SK-N-SH (cell line): Measurements from ENCODE around the gene TMEM51. TPM values are rescaled to one million over a fixed set of nuclear protein-coding genes. Genes with fewer than 3 reads are reported as not detected.
A peak's percentile ranks its signal among the peaks of the same experiment; 100 is the strongest.

Experiments used
- CTCF ChIA-PET: fragments of 300-600, 350-600 bp; formaldehyde crosslinking; extraction: SDS; loops from one replicate; lab custom pipeline; 2021; lab: Yijun Ruan, JAX
- POLR2A ChIA-PET: fragments of 350-600 bp; sonication (Branson Sonifier 250); formaldehyde crosslinking; extraction: SDS; loops from one replicate; lab custom pipeline; 2020; ENCODE audit warnings: antibody characterized with exemption, inconsistent platforms; lab: Yijun Ruan, JAX
- DNase-seq: peaks from one replicate; pipeline ENCODE4 v3.0.0; 2012
- H2AFZ ChIP-seq: fragments of 200-600 bp; sonication (generic); 2 replicates; pipeline ENCODE4 v1.8.1; 2016; ENCODE audit warnings: antibody characterized with exemption, mild to moderate bottlenecking, low read depth
- H3F3A ChIP-seq: fragments of 200-600 bp; sonication (generic); replicated peaks from 2 replicates; pipeline ENCODE3; 2016; ENCODE audit warnings: antibody characterized with exemption, mild to moderate bottlenecking; ENCODE audit not compliant: insufficient read depth
- H3K27ac ChIP-seq, 2 experiments: fragments of 200-500 bp in 1 of 2; fragments of 200-600 bp in 1 of 2; sonication (Bioruptor generic) in 1 of 2; sonication (generic), shearing (Covaris generic) in 1 of 2; 2 replicates each; pipeline versions ENCODE4 v1.5.1 to v1.6.1; 2014 to 2016; ENCODE audit warnings: low read depth in 2 of 2, inconsistent platforms in 1 of 2, low read length in 1 of 2, mild to moderate bottlenecking in 1 of 2, mixed read lengths in 1 of 2
- H3K27me3 ChIP-seq: fragments of 200-600 bp; sonication (generic), shearing (Covaris generic); 2 replicates; pipeline ENCODE4 v1.6.1; 2016; ENCODE audit warnings: mixed run types; ENCODE audit not compliant: insufficient read depth
- H3K36me3 ChIP-seq, 2 experiments: fragments of 200-500 bp in 1 of 2; fragments of 200-600 bp in 1 of 2; sonication (Bioruptor generic) in 1 of 2; sonication (generic) in 1 of 2; replicated peaks in 1 of 2; 2 replicates each; pipeline versions ENCODE3 to v1.5.1; 2014 to 2016; ENCODE audit warnings: low read length in 1 of 2, mild to moderate bottlenecking in 1 of 2; ENCODE audit not compliant: insufficient read depth in 2 of 2, control insufficient read depth in 1 of 2
- H3K4me1 ChIP-seq, 2 experiments: fragments of 200-500 bp in 1 of 2; fragments of 200-600 bp in 1 of 2; sonication (Bioruptor generic) in 1 of 2; sonication (generic), shearing (Covaris generic) in 1 of 2; 2 replicates each; pipeline versions ENCODE4 v1.5.1 to v1.6.1; 2014 to 2016; ENCODE audit warnings: low read depth in 1 of 2, low read length in 1 of 2, mixed run types in 1 of 2; ENCODE audit not compliant: insufficient read depth in 2 of 2, control insufficient read depth in 1 of 2
- H3K4me2 ChIP-seq: fragments of 200-600 bp; sonication (generic), shearing (Covaris generic); 2 replicates; pipeline ENCODE4 v1.6.1; 2017; ENCODE audit warnings: mixed run types
- H3K4me3 ChIP-seq, 2 experiments: fragments of 200-500 bp in 1 of 2; fragments of 200-600 bp in 1 of 2; sonication (Bioruptor generic) in 1 of 2; sonication (generic), shearing (Covaris generic) in 1 of 2; 2 replicates each; pipeline versions ENCODE4 v1.5.1 to v1.8.1; 2014 to 2016; ENCODE audit warnings: low read depth in 2 of 2, inconsistent platforms in 1 of 2, low read length in 1 of 2, mild to moderate bottlenecking in 1 of 2, mixed read lengths in 1 of 2, moderate library complexity in 1 of 2
- H3K79me2 ChIP-seq: fragments of 200-600 bp; sonication (generic); 2 replicates; pipeline ENCODE4 v1.8.1; 2017; ENCODE audit warnings: mild to moderate bottlenecking; ENCODE audit not compliant: insufficient read depth
- H3K9ac ChIP-seq: fragments of 200-600 bp; sonication (generic); 2 replicates; pipeline ENCODE4 v1.6.1; 2017; ENCODE audit warnings: mixed run types
- H3K9me2 ChIP-seq: fragments of 200-600 bp; sonication (generic); 2 replicates; pipeline ENCODE4 v1.6.1; 2017; ENCODE audit warnings: mixed run types
- H3K9me3 ChIP-seq: fragments of 200-600 bp; sonication (generic); 2 replicates; pipeline ENCODE4 v1.6.1; 2017; ENCODE audit warnings: mixed run types, mild to moderate bottlenecking, moderate library complexity
- H4K20me1 ChIP-seq: fragments of 200-600 bp; sonication (generic); 2 replicates; pipeline ENCODE4 v1.6.1; 2017; ENCODE audit warnings: mild to moderate bottlenecking, mixed run types; ENCODE audit not compliant: insufficient read depth
- CTCF ChIP-seq: fragments of 200-600 bp; sonication (generic); IDR thresholded peaks from 2 replicates; pipeline ENCODE4 v1.6.1; 2017; ENCODE audit warnings: antibody characterized with exemption, mild to moderate bottlenecking, moderate library complexity
- EP300 ChIP-seq, 2 experiments: IDR thresholded peaks; 2 replicates each; pipeline versions ENCODE4 v1.4.0 to v1.6.1; 2012; ENCODE audit warnings: borderline replicate concordance in 1 of 2, low read depth in 1 of 2, low read length in 1 of 2
- FOXJ3 ChIP-seq: sonication (generic); formaldehyde crosslinking; IDR thresholded peaks from 2 replicates; pipeline ENCODE4 v1.5.1; 2020; ENCODE audit warnings: mild to moderate bottlenecking, missing genetic modification reagents
- JUND ChIP-seq: IDR thresholded peaks from 2 replicates; pipeline ENCODE4 v1.4.0; 2012
- MEF2A ChIP-seq: IDR thresholded peaks from 2 replicates; pipeline ENCODE4 v1.4.0; 2012; ENCODE audit warnings: low read depth, borderline replicate concordance
- MXI1 ChIP-seq: IDR thresholded peaks from 2 replicates; pipeline ENCODE4 v1.6.1; 2012; ENCODE audit warnings: mild to moderate bottlenecking, low read depth, low read length, improper control_type of control experiment
- PBX3 ChIP-seq: IDR thresholded peaks from 2 replicates; pipeline ENCODE4; 2012
- POLR2AphosphoS5 ChIP-seq: IDR thresholded peaks from 2 replicates; pipeline ENCODE4 v1.6.1; 2012; ENCODE audit warnings: low read depth, low read length
- RAD21 ChIP-seq: IDR thresholded peaks from 2 replicates; pipeline ENCODE4 v1.6.1; 2012; ENCODE audit warnings: mild to moderate bottlenecking, low read length
- RCOR1 ChIP-seq: fragments of 150-350 bp; IDR thresholded peaks from 2 replicates; pipeline ENCODE4 v1.6.1; 2017; ENCODE audit warnings: antibody characterized with exemption, low read length
- RFX5 ChIP-seq: IDR thresholded peaks from 2 replicates; pipeline ENCODE4 v1.6.1; 2012; ENCODE audit warnings: mild to moderate bottlenecking, improper control_type of control experiment, low read length
- RXRA ChIP-seq: IDR thresholded peaks from 2 replicates; pipeline ENCODE4 v1.4.0; 2012; ENCODE audit warnings: low read depth, mild to moderate bottlenecking, borderline replicate concordance
- SIN3A ChIP-seq: IDR thresholded peaks from 2 replicates; pipeline ENCODE4 v1.6.1; 2012; ENCODE audit warnings: low read depth, mild to moderate bottlenecking, low read length, moderate library complexity, borderline replicate concordance
- SMC3 ChIP-seq: IDR thresholded peaks from 2 replicates; pipeline ENCODE4 v1.6.1; 2012; ENCODE audit warnings: low read depth, low read length, improper control_type of control experiment
- TAF1 ChIP-seq: IDR thresholded peaks from 2 replicates; pipeline ENCODE4 v1.6.1; 2012; ENCODE audit warnings: low read depth, mild to moderate bottlenecking, low read length, moderate library complexity, borderline replicate concordance
- TEAD4 ChIP-seq: IDR thresholded peaks from 2 replicates; pipeline ENCODE4 v1.4.0; 2012; ENCODE audit warnings: mild to moderate bottlenecking, borderline replicate concordance; ENCODE audit not compliant: insufficient read depth
- YY1 ChIP-seq: IDR thresholded peaks from 2 replicates; pipeline ENCODE4 v1.4.0; 2012; ENCODE audit warnings: low read depth, mild to moderate bottlenecking
- WGBS: methylation state at CpG from one replicate; pipeline ENCODE4 v1.1.6; 2017; ENCODE audit warnings: low lambda C conversion rate; 5-methylcytosine and 5-hydroxymethylcytosine counted together
- polyA plus RNA-seq, 3 experiments: library from polyadenylated mRNA; depleted of rRNA; stranded (reverse); fragments of >200 nt; gene quantifications; 2 replicates each; pipeline ENCODE4 v1.2.3, GENCODE V29; 2012

TMEM51 gene
- polyA plus RNA-seq, 1 of the 3 experiments (the other 2 are of a cell fraction), result 25.6 TPM

GRCh38 chr1:15215116-15215515 lies 61.6 kb downstream of the TMEM51 start (continued):
- TF ChIP-seq PBX3, result no peak
- no peak for TF ChIP-seq TEAD4
- TF ChIP-seq RCOR1, result no peak
- TF ChIP-seq RAD21, result no peak
- no peak for TF ChIP-seq RXRA
- TF ChIP-seq MXI1, result no peak

GRCh38 chr1:15217654-15218053 lies 64.1 kb downstream of the TMEM51 start:
- TF ChIP-seq SMC3, result no peak
- no peak for TF ChIP-seq CTCF
- no peak for TF ChIP-seq EP300 (IDR thresholded peaks at IDR 0.05; ENCODE audit: borderline replicate concordance in 1 of 2, low read depth in 1 of 2, low read length in 1 of 2)
- no peak for TF ChIP-seq RCOR1
- no peak for TF ChIP-seq RFX5
- TF ChIP-seq YY1, result no peak
- no peak for TF ChIP-seq JUND
- no peak for TF ChIP-seq MEF2A
- TF ChIP-seq POLR2AphosphoS5, result no peak
- no peak for TF ChIP-seq SIN3A
- TF ChIP-seq TAF1, result no peak
- TF ChIP-seq FOXJ3 (CRISPR knock-in tag), result no peak
- no peaks in the 10 kb centered on the region for H3K27me3 ChIP-seq
- no peak overlapping the region for H3K4me3 ChIP-seq
- no peaks in the 10 kb centered on the region for H3K9me2 ChIP-seq
- ChIA-PET POLR2A (no interaction called here), CTCF (interaction anchor here (0.6 to 1.3 kb wide), 4 partner anchors 13 to 65 kb away, joined by 3 to 4 read pairs (median 3); partner anchors contain the start of gene TMEM51)
- H3K36me3 ChIP-seq, result peaks cover 0 to 12% of the 10 kb centered on the region in 2 experiments
- no peaks in the 10 kb centered on the region for H4K20me1 ChIP-seq
- no peaks in the 10 kb centered on the region for H3F3A ChIP-seq
- H3K27ac ChIP-seq, result 0 out of 4 replicates have a peak overlapping the region, but pooled peaks of 1 of the 2 experiments have one; percentile 39
- no peak for DNase-seq
- H3K79me2 ChIP-seq, result no peaks in the 10 kb centered on the region
- H3K9me3 ChIP-seq, result no peaks in the 10 kb centered on the region
- 100% methylated on average over 1 of the region's 1 CpG for WGBS
- no peak overlapping the region for H3K4me2 ChIP-seq
- no peak overlapping the region for H3K9ac ChIP-seq
- no peak overlapping the region for H2AFZ ChIP-seq
- H3K4me1 ChIP-seq, result peaks cover 0 to 31% of the 10 kb centered on the region in 2 experiments; a peak in 1 of 4 replicates
